Measurements from ENCODE around the gene NUTM2F. TPM values are rescaled to one million over a fixed set of nuclear protein-coding genes. Genes with fewer than 3 reads are reported as not detected.
"Not testable (repeated sequence)": the region's sequence is repeated elsewhere in the genome, so short reads cannot be mapped to it uniquely, and the experiment has no call there.

Gene NUTM2F
- total RNA-seq, 4 donors from 2014 or later = not detected

DNA sequence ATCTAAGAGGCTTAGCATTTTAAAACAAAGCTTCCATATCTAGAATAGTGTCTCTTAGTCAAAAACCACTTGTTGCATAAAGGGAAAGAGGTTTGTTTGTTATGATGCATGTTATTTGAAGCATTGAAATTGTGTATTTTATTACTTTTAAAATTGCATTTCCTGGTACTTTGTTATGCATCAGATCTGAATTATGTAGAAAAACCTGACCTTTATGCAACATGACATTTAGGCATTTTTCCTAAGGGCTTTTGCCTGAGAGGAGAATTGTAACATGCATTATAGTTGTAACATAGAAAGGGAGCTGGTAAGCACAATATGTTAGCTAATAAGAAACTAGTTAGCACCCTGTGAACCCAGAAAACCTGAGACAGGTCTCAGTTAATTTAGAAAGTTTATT, 47.3 kb downstream of the NUTM2F start:
- intact Hi-C loops (cut with DNase I) = no loop called here
- H3K27ac ChIP-seq (replicated peaks in 1 of 4) = no peak overlapping the region
- H3K4me3 ChIP-seq = no peak overlapping the region
- H3K4me1 ChIP-seq = no peaks in the 10 kb centered on the region
- H3K27me3 ChIP-seq = no peaks in the 10 kb centered on the region
- H3K36me3 ChIP-seq = peaks cover 13 to 34% (median 20%) of the 10 kb centered on the region in 4 donors
- no peak for TF ChIP-seq EP300 (IDR thresholded peaks at IDR 0.05)
- TF ChIP-seq POLR2A (IDR thresholded peaks at IDR 0.05; ENCODE audit: low read depth) = no peak
- TF ChIP-seq, protein P1, sequence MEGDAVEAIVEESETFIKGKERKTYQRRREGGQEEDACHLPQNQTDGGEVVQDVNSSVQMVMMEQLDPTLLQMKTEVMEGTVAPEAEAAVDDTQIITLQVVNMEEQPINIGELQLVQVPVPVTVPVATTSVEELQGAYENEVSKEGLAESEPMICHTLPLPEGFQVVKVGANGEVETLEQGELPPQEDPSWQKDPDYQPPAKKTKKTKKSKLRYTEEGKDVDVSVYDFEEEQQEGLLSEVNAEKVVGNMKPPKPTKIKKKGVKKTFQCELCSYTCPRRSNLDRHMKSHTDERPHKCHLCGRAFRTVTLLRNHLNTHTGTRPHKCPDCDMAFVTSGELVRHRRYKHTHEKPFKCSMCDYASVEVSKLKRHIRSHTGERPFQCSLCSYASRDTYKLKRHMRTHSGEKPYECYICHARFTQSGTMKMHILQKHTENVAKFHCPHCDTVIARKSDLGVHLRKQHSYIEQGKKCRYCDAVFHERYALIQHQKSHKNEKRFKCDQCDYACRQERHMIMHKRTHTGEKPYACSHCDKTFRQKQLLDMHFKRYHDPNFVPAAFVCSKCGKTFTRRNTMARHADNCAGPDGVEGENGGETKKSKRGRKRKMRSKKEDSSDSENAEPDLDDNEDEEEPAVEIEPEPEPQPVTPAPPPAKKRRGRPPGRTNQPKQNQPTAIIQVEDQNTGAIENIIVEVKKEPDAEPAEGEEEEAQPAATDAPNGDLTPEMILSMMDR (IDR thresholded peaks at IDR 0.05) = no peak
- TF ChIP-seq POLR2AphosphoS5 (IDR thresholded peaks at IDR 0.05) = no peak
- DNase-seq (ENCODE audit: extremely low spot score) = no peak
- no peaks in the 10 kb centered on the region for H3K9me3 ChIP-seq

GRCh38 chr9:94280409-94280989, 47.9 kb downstream of the NUTM2F start:
- no peaks in the 10 kb centered on the region for H3K27me3 ChIP-seq
- intact Hi-C loops (cut with DNase I) = no loop called here
- no peaks in the 10 kb centered on the region for H3K4me1 ChIP-seq
- no peak overlapping the region for H3K4me3 ChIP-seq
- H3K36me3 ChIP-seq = peaks cover 13 to 34% (median 20%) of the 10 kb centered on the region in 4 donors
- H3K9me3 ChIP-seq = no peaks in the 10 kb centered on the region
- TF ChIP-seq, protein P1 (IDR thresholded peaks at IDR 0.05) = no peak
- no peak for TF ChIP-seq POLR2A (IDR thresholded peaks at IDR 0.05; ENCODE audit: low read depth)
- TF ChIP-seq EP300 (IDR thresholded peaks at IDR 0.05) = no peak
- TF ChIP-seq POLR2AphosphoS5 (IDR thresholded peaks at IDR 0.05) = no peak
- WGBS = 89% methylated on average over 9 of the region's 9 CpGs
- no peak overlapping the region for H3K27ac ChIP-seq (replicated peaks in 1 of 4)
- DNase-seq (ENCODE audit: extremely low spot score) = no peak

GRCh38 chr9:94277885-94278536, 50.4 kb downstream of the NUTM2F start:
- no peak overlapping the region for H3K27ac ChIP-seq (replicated peaks in 1 of 4)
- H3K9me3 ChIP-seq = no peaks in the 10 kb centered on the region
- peaks cover 13 to 30% (median 20%) of the 10 kb centered on the region in 4 donors for H3K36me3 ChIP-seq
- TF ChIP-seq, protein P1 (IDR thresholded peaks at IDR 0.05) = no peak
- TF ChIP-seq EP300 (IDR thresholded peaks at IDR 0.05) (no peak), POLR2AphosphoS5 (IDR thresholded peaks at IDR 0.05) (no peak), POLR2A (IDR thresholded peaks at IDR 0.05; ENCODE audit: low read depth) (no peak)
- intact Hi-C loops (cut with DNase I) = no loop called here
- H3K4me1 ChIP-seq = no peaks in the 10 kb centered on the region
- WGBS = 91% methylated on average over 6 of the region's 6 CpGs
- H3K27me3 ChIP-seq = no peaks in the 10 kb centered on the region
- H3K4me3 ChIP-seq = no peak overlapping the region
- DNase-seq (ENCODE audit: extremely low spot score) = no peak

DNA sequence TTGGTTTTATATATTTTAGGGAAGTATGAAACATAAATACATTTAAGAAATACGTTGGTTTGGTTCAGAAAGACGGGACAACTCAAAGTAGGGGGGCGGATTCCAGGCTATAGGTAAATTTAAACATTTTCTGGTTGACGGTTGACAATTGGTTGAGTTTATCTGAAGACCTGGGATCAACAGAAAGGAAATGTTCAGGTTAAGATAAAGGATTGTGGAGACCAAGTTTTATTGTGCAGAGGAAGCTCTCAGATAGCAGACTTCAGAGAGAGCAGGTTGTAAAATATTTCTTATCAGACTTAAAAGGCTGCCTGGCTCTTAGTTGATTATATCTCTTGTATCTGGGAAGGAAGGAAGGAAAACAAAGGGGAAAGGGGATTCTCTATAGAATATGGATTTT, 51.4 kb downstream of the NUTM2F start:
- H3K27ac ChIP-seq (replicated peaks in 1 of 4); H3K4me3 ChIP-seq; DNase-seq (ENCODE audit: extremely low spot score); intact Hi-C loops (cut with DNase I); H3K27me3 ChIP-seq; H3K9me3 ChIP-seq; H3K4me1 ChIP-seq: not testable (repeated sequence)
- 95% methylated on average over 4 of the region's 4 CpGs for WGBS
- peaks cover 13 to 23% (median 20%) of the 10 kb centered on the region in 4 donors for H3K36me3 ChIP-seq

DNA sequence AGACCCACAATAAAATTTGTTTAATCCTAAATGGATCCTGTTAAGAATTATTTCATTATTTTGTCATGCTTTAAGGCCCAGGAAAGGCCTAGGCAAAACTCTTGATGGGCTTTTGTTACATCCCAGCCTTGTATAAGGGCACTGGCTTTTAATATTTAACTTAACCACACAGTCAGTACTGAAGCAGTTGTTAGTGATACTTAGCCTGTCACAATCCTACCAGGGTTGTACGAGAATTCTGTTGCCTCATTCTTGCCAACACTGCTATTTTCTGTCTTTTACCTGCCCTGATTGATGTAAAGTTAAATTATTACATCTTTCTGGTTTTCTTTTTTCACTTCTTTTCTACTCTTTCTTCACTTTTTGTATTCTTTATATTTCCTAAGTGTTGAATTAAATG, 58.4 kb downstream of the NUTM2F start:
- intact Hi-C loops (cut with DNase I) = no loop called here
- Histone ChIP-seq H3K27me3 (no peaks in the 10 kb centered on the region), H3K4me3 (no peak overlapping the region), H3K36me3 (no peaks in the 10 kb centered on the region), H3K4me1 (no peaks in the 10 kb centered on the region), H3K9me3 (no peaks in the 10 kb centered on the region), H3K27ac (replicated peaks in 1 of 4) (no peak overlapping the region)
- DNase-seq (ENCODE audit: extremely low spot score) = no peak
- TF ChIP-seq, protein P1 (IDR thresholded peaks at IDR 0.05) = no peak
- no peak for TF ChIP-seq EP300 (IDR thresholded peaks at IDR 0.05)
- TF ChIP-seq POLR2A (IDR thresholded peaks at IDR 0.05; ENCODE audit: low read depth) = no peak
- no peak for TF ChIP-seq POLR2AphosphoS5 (IDR thresholded peaks at IDR 0.05)
- WGBS = 91% methylated on average over 1 of the region's 1 CpG
